H1 (cell line): ENCODE measurements around the gene PALD1. TPM values are rescaled to one million over a fixed set of nuclear protein-coding genes. Genes with fewer than 3 reads are reported as not detected.

Experiments
- ASH2L ChIP-seq: fragments of 200-600, 300-600 bp; sonication (generic); IDR thresholded peaks from one replicate; pipeline ENCODE4 v1.7.1; 2017; ENCODE audit warnings: low read length
- EP300 ChIP-seq, 2 experiments: IDR thresholded peaks; 1 replicate in 1 of 2; 2 replicates in 1 of 2; pipeline ENCODE4 v1.6.1; 2011 to 2012; ENCODE audit warnings: low read depth in 2 of 2, low read length in 2 of 2, mild to moderate bottlenecking in 2 of 2, borderline replicate concordance in 1 of 2, inconsistent platforms in 1 of 2, moderate library complexity in 1 of 2
- HDAC6 ChIP-seq: IDR thresholded peaks from one replicate; pipeline ENCODE4 v1.7.1; 2012; ENCODE audit warnings: low read depth, mild to moderate bottlenecking, inconsistent platforms, low read length, moderate library complexity
- NANOG ChIP-seq: IDR thresholded peaks from 2 replicates; pipeline ENCODE4 v1.6.1; 2011; ENCODE audit warnings: low read length, low read depth, mild to moderate bottlenecking, inconsistent platforms; ENCODE audit not compliant: insufficient read depth, poor library complexity, severe bottlenecking
- POU5F1 ChIP-seq: IDR thresholded peaks from 2 replicates; pipeline ENCODE4 v1.6.1; 2011; ENCODE audit warnings: low read depth, mild to moderate bottlenecking, low read length, moderate library complexity
- SAP30 ChIP-seq: fragments of 300-600 bp; sonication (generic); IDR thresholded peaks from 2 replicates; pipeline ENCODE4 v1.7.1; 2012; ENCODE audit warnings: low read length, moderate library complexity, mild to moderate bottlenecking, inconsistent platforms; ENCODE audit not compliant: insufficient read depth, insufficient replicate concordance
- SIN3A ChIP-seq, 2 experiments: IDR thresholded peaks in 1 of 2; conservative IDR thresholded peaks in 1 of 2; 2 replicates each; pipeline ENCODE4 v1.6.1; 2011 to 2012; ENCODE audit warnings: low read length in 2 of 2, improper control_type of control experiment in 1 of 2, low read depth in 1 of 2, mild to moderate bottlenecking in 1 of 2
- SIX5 ChIP-seq: IDR thresholded peaks from 2 replicates; pipeline ENCODE4 v1.6.1; 2011; ENCODE audit warnings: mild to moderate bottlenecking, low read depth, low read length
- TAF1 ChIP-seq: IDR thresholded peaks from 2 replicates; pipeline ENCODE4 v1.6.1; 2011; ENCODE audit warnings: mild to moderate bottlenecking, low read depth, low read length
- TBP ChIP-seq: IDR thresholded peaks from 2 replicates; pipeline ENCODE4 v1.6.1; 2011; ENCODE audit warnings: low read depth, low read length, improper control_type of control experiment
- polyA plus RNA-seq, 7 experiments: library from polyadenylated mRNA; depleted of rRNA in 3 of 7; stranded (reverse) in 5 of 7; unstranded in 2 of 7; fragments of >200 nt in 5 of 7; fragments of 200-250 nt in 2 of 7; gene quantifications; 1 replicate in 5 of 7; 2 replicates in 1 of 7; 4 replicates in 1 of 7; pipeline versions ENCODE4 v1.2.1 to v1.2.3, GENCODE V29; 2011 to 2013; ENCODE audit warnings: missing spikeins in 2 of 7, mixed read lengths in 2 of 7
- total RNA-seq: library from RNA; stranded (reverse); fragmentation: NEBNext Ultra II Directional; extraction: Animal tissue kit (Norgen Biotek cat#: 25700); gene quantifications from 2 replicates; pipeline ENCODE4 v1.2.1, GENCODE V29; 2021
- TF ChIP-seq, protein P1 (sequence below): IDR thresholded peaks from 2 replicates; pipeline ENCODE4 v1.6.1; 2012; ENCODE audit warnings: low read length, inconsistent platforms
- TF ChIP-seq, protein P2 (sequence below): IDR thresholded peaks from 2 replicates; pipeline ENCODE4 v1.6.1; 2012; ENCODE audit warnings: inconsistent platforms

The PALD1 gene
- total and polyA plus RNA-seq, 2 of the 8 experiments (the other 6 are each of a cell fraction or from before 2014, with no cell fraction given) = 13.3 to 32.8 TPM

DNA sequence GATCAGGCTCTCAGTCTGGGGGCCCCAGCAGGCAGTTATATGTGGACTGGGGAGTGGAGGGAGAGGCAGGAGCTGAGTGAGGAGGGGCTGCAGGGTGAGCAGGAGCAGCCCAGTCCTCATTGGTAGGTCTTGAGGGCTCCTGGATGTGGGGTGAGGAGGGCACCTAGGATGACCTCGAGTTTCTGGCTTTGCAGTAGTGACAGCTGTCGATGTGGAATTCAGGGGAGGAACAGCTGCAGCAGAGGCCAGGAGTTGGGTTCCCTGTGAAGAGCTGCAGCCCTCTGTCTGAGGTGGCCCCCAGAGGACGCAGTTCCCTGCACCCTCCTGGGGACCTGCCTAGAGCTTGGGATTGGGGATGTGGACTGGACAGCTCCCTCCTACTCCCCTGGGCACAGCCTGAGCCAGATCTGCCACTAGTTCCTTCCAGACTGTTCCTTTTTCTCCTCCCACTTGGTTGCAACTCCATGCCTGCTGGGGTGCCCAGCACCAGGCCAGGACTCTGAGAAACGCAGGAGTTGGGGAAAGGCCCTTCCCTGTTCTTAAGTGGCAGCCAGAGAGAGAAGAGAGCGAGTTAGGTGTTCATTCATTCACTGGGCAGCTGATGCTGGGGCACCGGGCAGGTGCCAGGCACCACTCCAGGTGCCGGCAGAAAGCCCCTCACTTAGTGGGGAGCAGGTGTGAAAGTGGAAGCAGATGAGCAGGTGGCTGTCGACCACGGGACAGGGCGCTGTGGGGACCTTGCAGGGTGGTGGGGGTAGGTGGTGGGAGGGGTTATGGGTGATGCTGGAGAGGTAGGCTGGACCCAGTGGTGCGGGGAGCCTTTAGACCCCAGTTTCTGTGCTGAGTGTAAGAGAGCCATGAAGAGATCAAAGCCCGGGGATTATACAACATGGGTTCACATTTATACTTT lies 66.1 kb downstream of the PALD1 start (continued):
- no peak for TF ChIP-seq TBP
- TF ChIP-seq TAF1 = no peak
- TF ChIP-seq POU5F1 = no peak
- no peak for TF ChIP-seq EP300 (IDR thresholded peaks at IDR 0.05; ENCODE audit: borderline replicate concordance in 1 of 2, low read depth in 2 of 2, low read length in 2 of 2)
- TF ChIP-seq SIX5 = no peak
- TF ChIP-seq HDAC6 = no peak
- TF ChIP-seq, protein P1, sequence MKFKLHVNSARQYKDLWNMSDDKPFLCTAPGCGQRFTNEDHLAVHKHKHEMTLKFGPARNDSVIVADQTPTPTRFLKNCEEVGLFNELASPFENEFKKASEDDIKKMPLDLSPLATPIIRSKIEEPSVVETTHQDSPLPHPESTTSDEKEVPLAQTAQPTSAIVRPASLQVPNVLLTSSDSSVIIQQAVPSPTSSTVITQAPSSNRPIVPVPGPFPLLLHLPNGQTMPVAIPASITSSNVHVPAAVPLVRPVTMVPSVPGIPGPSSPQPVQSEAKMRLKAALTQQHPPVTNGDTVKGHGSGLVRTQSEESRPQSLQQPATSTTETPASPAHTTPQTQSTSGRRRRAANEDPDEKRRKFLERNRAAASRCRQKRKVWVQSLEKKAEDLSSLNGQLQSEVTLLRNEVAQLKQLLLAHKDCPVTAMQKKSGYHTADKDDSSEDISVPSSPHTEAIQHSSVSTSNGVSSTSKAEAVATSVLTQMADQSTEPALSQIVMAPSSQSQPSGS = no peak
- TF ChIP-seq NANOG = no peak
- TF ChIP-seq, protein P2, sequence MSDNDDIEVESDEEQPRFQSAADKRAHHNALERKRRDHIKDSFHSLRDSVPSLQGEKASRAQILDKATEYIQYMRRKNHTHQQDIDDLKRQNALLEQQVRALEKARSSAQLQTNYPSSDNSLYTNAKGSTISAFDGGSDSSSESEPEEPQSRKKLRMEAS = no peak
- no peak for TF ChIP-seq SIN3A (conservative IDR thresholded peaks at IDR 0.05 in 1 of 2, IDR thresholded peaks at IDR 0.05 in 1 of 2; ENCODE audit: low read depth in 1 of 2, low read length in 2 of 2)
- TF ChIP-seq SAP30 = no peak
- no peak for TF ChIP-seq ASH2L
